Measurements from ENCODE around the gene ACTR6.
"Not testable (repeated sequence)": the region's sequence is repeated elsewhere in the genome, so short reads cannot be mapped to it uniquely, and the experiment has no call there.

ACTR6 gene

GRCh38 chr12:100169345-100169744 is 31.3 kb upstream of the ACTR6 start:
- H3K4me3 Mint-ChIP-seq = no peak overlapping the region
- peaks cover 5% of the 10 kb centered on the region for H3K36me3 Mint-ChIP-seq (ENCODE audit: low read depth)
- no peaks in the 10 kb centered on the region for H3K9me3 Mint-ChIP-seq
- no peaks in the 10 kb centered on the region for H3K27me3 Mint-ChIP-seq
- DNase-seq (no peak), ATAC-seq (no peak)
- H3K4me1 Mint-ChIP-seq = peaks cover under 1% of the 10 kb centered on the region
- H3K27ac Mint-ChIP-seq = no peak overlapping the region

- H3K4me3 Mint-ChIP-seq = no peak overlapping the region
- peaks cover 5% of the 10 kb centered on the region for H3K36me3 Mint-ChIP-seq (ENCODE audit: low read depth)
- H3K27ac Mint-ChIP-seq = no peak overlapping the region
- no peaks in the 10 kb centered on the region for H3K4me1 Mint-ChIP-seq
- ATAC-seq = no peak
- H3K27me3 Mint-ChIP-seq = no peaks in the 10 kb centered on the region
- DNase-seq = no peak
- H3K9me3 Mint-ChIP-seq = no peaks in the 10 kb centered on the region
These were observed 30.2 kb upstream of the ACTR6 start for GRCh38 chr12:100170313-100170858.

- no peaks in the 10 kb centered on the region for H3K27me3 Mint-ChIP-seq
- H3K27ac Mint-ChIP-seq = no peak overlapping the region
- no peaks in the 10 kb centered on the region for H3K4me1 Mint-ChIP-seq
- H3K9me3 Mint-ChIP-seq = no peaks in the 10 kb centered on the region
- DNase-seq = no peak
- H3K4me3 Mint-ChIP-seq = no peak overlapping the region
- peaks cover 5% of the 10 kb centered on the region for H3K36me3 Mint-ChIP-seq (ENCODE audit: low read depth)
- ATAC-seq = no peak
These were observed 29.4 kb upstream of the ACTR6 start for GRCh38 chr12:100171248-100171647.

- H3K4me3 Mint-ChIP-seq = no peak overlapping the region
- H3K27ac Mint-ChIP-seq = no peak overlapping the region
- no peaks in the 10 kb centered on the region for H3K27me3 Mint-ChIP-seq
- no peaks in the 10 kb centered on the region for H3K4me1 Mint-ChIP-seq
- H3K9me3 Mint-ChIP-seq = no peaks in the 10 kb centered on the region
- H3K36me3 Mint-ChIP-seq (ENCODE audit: low read depth) = peaks cover 8% of the 10 kb centered on the region
- ATAC-seq (no peak), DNase-seq (no peak)
These were observed 27.5 kb upstream of the ACTR6 start for GRCh38 chr12:100173111-100173510.

GRCh38 chr12:100174495-100174894 is 26.1 kb upstream of the ACTR6 start:
- Mint-ChIP-seq H3K36me3 (ENCODE audit: low read depth) (peaks cover 13% of the 10 kb centered on the region), H3K4me1 (no peaks in the 10 kb centered on the region), H3K9me3 (no peaks in the 10 kb centered on the region), H3K27me3 (no peaks in the 10 kb centered on the region), H3K27ac (no peak overlapping the region), H3K4me3 (no peak overlapping the region)
- no peak for DNase-seq
- ATAC-seq = no peak

- not testable (repeated sequence) for H3K4me3 Mint-ChIP-seq, DNase-seq, H3K9me3 Mint-ChIP-seq, H3K4me1 Mint-ChIP-seq, H3K27me3 Mint-ChIP-seq, ATAC-seq, H3K27ac Mint-ChIP-seq
- peaks cover 19% of the 10 kb centered on the region for H3K36me3 Mint-ChIP-seq (ENCODE audit: low read depth)
These were observed 24.1 kb upstream of the ACTR6 start for GRCh38 chr12:100176493-100176892.

- H3K27me3 Mint-ChIP-seq = no peaks in the 10 kb centered on the region
- no peak for ATAC-seq
- H3K4me3 Mint-ChIP-seq = no peak overlapping the region
- H3K9me3 Mint-ChIP-seq = no peaks in the 10 kb centered on the region
- peaks cover 8% of the 10 kb centered on the region for H3K4me1 Mint-ChIP-seq
- H3K36me3 Mint-ChIP-seq (ENCODE audit: low read depth) = peaks cover 15% of the 10 kb centered on the region
- no peak for DNase-seq
- no peak overlapping the region for H3K27ac Mint-ChIP-seq
These were observed 21.4 kb upstream of the ACTR6 start for GRCh38 chr12:100179252-100179651.

- DNase-seq (no peak), ATAC-seq (no peak)
- H3K27ac Mint-ChIP-seq = no peak overlapping the region
- H3K4me3 Mint-ChIP-seq = no peak overlapping the region
- H3K27me3 Mint-ChIP-seq = no peaks in the 10 kb centered on the region
- H3K36me3 Mint-ChIP-seq (ENCODE audit: low read depth) = peaks cover 15% of the 10 kb centered on the region
- H3K4me1 Mint-ChIP-seq = peaks cover 8% of the 10 kb centered on the region
- H3K9me3 Mint-ChIP-seq = no peaks in the 10 kb centered on the region
These were observed 16.0 kb upstream of the ACTR6 start for GRCh38 chr12:100184549-100185145.

GRCh38 chr12:100185361-100185894 is 15.2 kb upstream of the ACTR6 start:
- H3K27ac Mint-ChIP-seq = no peak overlapping the region
- peaks cover 8% of the 10 kb centered on the region for H3K4me1 Mint-ChIP-seq
- DNase-seq = no peak
- H3K4me3 Mint-ChIP-seq = no peak overlapping the region
- no peak for ATAC-seq
- H3K9me3 Mint-ChIP-seq = no peaks in the 10 kb centered on the region
- no peaks in the 10 kb centered on the region for H3K27me3 Mint-ChIP-seq
- H3K36me3 Mint-ChIP-seq (ENCODE audit: low read depth) = peaks cover 17% of the 10 kb centered on the region

GRCh38 chr12:100186071-100186470 is 14.5 kb upstream of the ACTR6 start:
- no peak for DNase-seq
- no peaks in the 10 kb centered on the region for H3K9me3 Mint-ChIP-seq

GRCh38 chr12:100187068-100187467 is 13.5 kb upstream of the ACTR6 start:
- Mint-ChIP-seq H3K36me3 (ENCODE audit: low read depth) (peaks cover 12% of the 10 kb centered on the region), H3K27ac (no peak overlapping the region), H3K9me3 (no peaks in the 10 kb centered on the region), H3K4me1 (no peaks in the 10 kb centered on the region), H3K27me3 (no peaks in the 10 kb centered on the region), H3K4me3 (no peak overlapping the region)
- no peak for DNase-seq
- ATAC-seq = no peak

More at GRCh38 chr12:100186071-100186470, 14.5 kb upstream of the ACTR6 start:
- Mint-ChIP-seq H3K27ac (no peak overlapping the region), H3K27me3 (no peaks in the 10 kb centered on the region), H3K4me1 (peaks cover 8% of the 10 kb centered on the region), H3K36me3 (ENCODE audit: low read depth) (peaks cover 12% of the 10 kb centered on the region), H3K4me3 (no peak overlapping the region)
- ATAC-seq = no peak

- Mint-ChIP-seq H3K36me3 (ENCODE audit: low read depth) (peaks cover 12% of the 10 kb centered on the region), H3K27ac (no peak overlapping the region), H3K27me3 (no peaks in the 10 kb centered on the region), H3K4me1 (no peaks in the 10 kb centered on the region), H3K9me3 (no peaks in the 10 kb centered on the region), H3K4me3 (no peak overlapping the region)
- DNase-seq (no peak), ATAC-seq (no peak)
These were observed 12.6 kb upstream of the ACTR6 start for GRCh38 chr12:100187857-100188519.

GRCh38 chr12:100188888-100189635 is 11.6 kb upstream of the ACTR6 start:
- DNase-seq, H3K27me3 Mint-ChIP-seq, H3K4me1 Mint-ChIP-seq: not testable (repeated sequence)

GRCh38 chr12:100189636-100190394 is 10.8 kb upstream of the ACTR6 start:
- Mint-ChIP-seq H3K4me1 (no peaks in the 10 kb centered on the region), H3K27ac (no peak overlapping the region), H3K4me3 (no peak overlapping the region), H3K36me3 (ENCODE audit: low read depth) (peaks cover 12% of the 10 kb centered on the region), H3K27me3 (no peaks in the 10 kb centered on the region), H3K9me3 (no peaks in the 10 kb centered on the region)
- ATAC-seq = no peak
- no peak for DNase-seq

More at GRCh38 chr12:100188888-100189635, 11.6 kb upstream of the ACTR6 start:
- not testable (repeated sequence) for H3K27ac Mint-ChIP-seq, H3K9me3 Mint-ChIP-seq, ATAC-seq, H3K4me3 Mint-ChIP-seq
- H3K36me3 Mint-ChIP-seq (ENCODE audit: low read depth) = peaks cover 12% of the 10 kb centered on the region
